Endothelial cell of umbilical vein (primary cell): Measurements from ENCODE around the gene RHOF. TPM values are rescaled to one million over a fixed set of nuclear protein-coding genes. Genes with fewer than 3 reads are reported as not detected.

ENCODE experiments used
- BruUV-seq: library from RNA; stranded (reverse); fragments of 400-500 nt; replicated peaks from 2 replicates; lab custom pipeline; 2021; lab: Mats Ljungman, UMichigan
- CTCF ChIA-PET: fragments of 300-600, 350-600 bp; sonication (Branson Sonifier 250); formaldehyde crosslinking; loops from one replicate; lab custom pipeline; 2021; ENCODE audit warnings: antibody characterized with exemption, inconsistent platforms; lab: Charles Lee
- POLR2A ChIA-PET: fragments of 300-600, 350-600 bp; sonication (Branson Sonifier 250); formaldehyde crosslinking; loops from one replicate; lab custom pipeline; 2021; ENCODE audit warnings: antibody characterized with exemption, inconsistent platforms; lab: Charles Lee
- DNase-seq: peaks from one replicate; pipeline ENCODE4 v3.0.0-alpha.2; 2011; ENCODE audit warnings: low read depth, low spot score
- FAIRE-seq: peaks from 2 replicates; lab custom pipeline; 2011; peaks lifted over from hg19 to GRCh38; lab: Jason Lieb, UNC
- H2AFZ ChIP-seq: 2 replicates; pipeline ENCODE4 v1.6.0; 2012; ENCODE audit warnings: low read depth, low read length, control low read depth, inconsistent platforms
- H3K27ac ChIP-seq: 2 replicates; pipeline ENCODE4 v1.5.1; 2011; ENCODE audit warnings: low read depth, mild to moderate bottlenecking, control low read depth, low read length, moderate library complexity; ENCODE audit not compliant: insufficient read depth
- H3K27me3 ChIP-seq, 2 experiments: 2 replicates each; pipeline versions ENCODE4 v1.6.0 to v1.6.1; 2011; ENCODE audit warnings: low read length in 2 of 2, mixed read lengths in 1 of 2; ENCODE audit not compliant: control insufficient read depth in 2 of 2, insufficient read depth in 2 of 2
- H3K36me3 ChIP-seq, 2 experiments: 2 replicates in 1 of 2; 3 replicates in 1 of 2; pipeline ENCODE4 v1.5.1; 2011; ENCODE audit warnings: low read length in 2 of 2, mild to moderate bottlenecking in 1 of 2, moderate library complexity in 1 of 2; ENCODE audit not compliant: control insufficient read depth in 2 of 2, insufficient read depth in 2 of 2; ENCODE audit errors: extremely low read depth in 1 of 2
- H3K4me1 ChIP-seq: 3 replicates; pipeline ENCODE4 v1.5.1; 2011; ENCODE audit warnings: mild to moderate bottlenecking, low read length; ENCODE audit not compliant: control insufficient read depth, insufficient read depth; ENCODE audit errors: extremely low read depth
- H3K4me2 ChIP-seq: 2 replicates; pipeline ENCODE4 v1.6.1; 2011; ENCODE audit warnings: low read length, control low read depth, mixed read lengths; ENCODE audit not compliant: insufficient read depth
- H3K4me3 ChIP-seq, 3 experiments: fragments of 200-600 bp in 1 of 3; sonication (generic), shearing (Covaris generic) in 1 of 3; replicated peaks in 1 of 3; 2 replicates each; pipeline ENCODE4 v1.5.1; 2011 to 2016; ENCODE audit warnings: control low read depth in 3 of 3, low read length in 3 of 3, mild to moderate bottlenecking in 2 of 3, inconsistent platforms in 1 of 3, low read depth in 1 of 3, moderate library complexity in 1 of 3; ENCODE audit not compliant: insufficient read depth in 1 of 3
- H3K79me2 ChIP-seq: 2 replicates; pipeline ENCODE4 v1.6.0; 2012; ENCODE audit warnings: low read length, inconsistent platforms; ENCODE audit not compliant: control insufficient read depth, insufficient read depth
- H3K9ac ChIP-seq: replicated peaks from 2 replicates; pipeline ENCODE3; 2011; ENCODE audit warnings: low read length, control low read depth; ENCODE audit not compliant: insufficient read depth; ENCODE audit errors: extremely low read depth
- H3K9me1 ChIP-seq: replicated peaks from 3 replicates; pipeline ENCODE4 v1.6.0; 2011; ENCODE audit warnings: mild to moderate bottlenecking, low read length; ENCODE audit not compliant: control insufficient read depth, insufficient read depth; ENCODE audit errors: extremely low read depth
- H3K9me3 ChIP-seq: replicated peaks from 2 replicates; pipeline ENCODE4 v1.5.1; 2012; ENCODE audit warnings: low read length, inconsistent platforms; ENCODE audit not compliant: control insufficient read depth, insufficient read depth
- H4K20me1 ChIP-seq: replicated peaks from 2 replicates; pipeline ENCODE3; 2011; ENCODE audit warnings: mild to moderate bottlenecking, low read length; ENCODE audit not compliant: control insufficient read depth, insufficient read depth; ENCODE audit errors: extremely low read depth
- CTCF ChIP-seq, 2 donors: IDR thresholded peaks; 1 replicate in 1 of 2; 2 replicates in 1 of 2; pipeline ENCODE4 v1.5.1; 2011; ENCODE audit warnings: low read length in 2 of 2, mild to moderate bottlenecking in 2 of 2, moderate library complexity in 2 of 2, control low read depth in 1 of 2, inconsistent platforms in 1 of 2, low read depth in 1 of 2; ENCODE audit not compliant: insufficient read depth in 1 of 2; ENCODE audit errors: extremely low read depth in 1 of 2
- GATA2 ChIP-seq: IDR thresholded peaks from 2 replicates; pipeline ENCODE4 v1.7.0; 2011; ENCODE audit warnings: low read depth, mild to moderate bottlenecking, moderate library complexity, mixed read lengths, low read length; ENCODE audit not compliant: insufficient read length, insufficient read depth
- JUN ChIP-seq: IDR thresholded peaks from 2 replicates; pipeline ENCODE4 v1.6.1; 2011; ENCODE audit warnings: borderline replicate concordance, low read depth; ENCODE audit not compliant: insufficient read length, insufficient read depth
- MYC ChIP-seq: IDR thresholded peaks from one replicate; pipeline ENCODE4 v1.6.1; 2011; ENCODE audit warnings: mild to moderate bottlenecking, low read depth, low read length
- POLR2A ChIP-seq: IDR thresholded peaks from 2 replicates; pipeline ENCODE4 v1.6.1; 2012; ENCODE audit warnings: low read depth, mild to moderate bottlenecking, control low read depth, low read length
- POLR2AphosphoS5 ChIP-seq: IDR thresholded peaks from 2 replicates; pipeline ENCODE4 v1.6.1; 2012; ENCODE audit warnings: low read depth, mild to moderate bottlenecking, control low read depth, low read length, moderate library complexity; ENCODE audit not compliant: insufficient read depth
- dilution Hi-C: fragments of 300-500 bp; cut with MboI; formaldehyde crosslinking; loops from one replicate; pipeline ENCODE4 v1.15.0; 2019; ENCODE audit warnings: low sequenced_read_pairs; ENCODE audit not compliant: extremely low pct_ligation_motif_present
- intact Hi-C: fragments of 100-400 bp; cut with micrococcal nuclease; formaldehyde crosslinking; loops from one replicate; pipeline ENCODE4 v1.10.0; 2022
- polyA plus RNA-seq, 4 experiments: library from polyadenylated mRNA; depleted of rRNA in 3 of 4; stranded (reverse) in 3 of 4; unstranded in 1 of 4; fragments of >200 nt; gene quantifications; 2 replicates each; pipeline versions ENCODE4 v1.2.1 to v1.2.3, GENCODE V29; 2011 to 2012; ENCODE audit warnings: missing spikeins in 1 of 4
- total RNA-seq: library from RNA; stranded (reverse); gene quantifications from 2 replicates; pipeline ENCODE4 v1.2.3, GENCODE V29; 2021
- TF ChIP-seq, protein P1 (sequence below): IDR thresholded peaks from 2 replicates; pipeline ENCODE4 v1.6.1; 2011; ENCODE audit not compliant: insufficient read depth, insufficient read length

Gene RHOF
- total and polyA plus RNA-seq, 2 donors (not counting 3 experiments of a cell fraction or from before 2014, with no cell fraction given): 9.3 to 22.3 TPM

GRCh38 chr12:121806546-121807423 is 13.3 kb upstream of the RHOF start:
- H3K27ac ChIP-seq: peak overlapping the region; percentile 5
- H2AFZ ChIP-seq: no peak overlapping the region
- dilution Hi-C loops (no loop called here), intact Hi-C loops (no loop called here)
- peaks cover 4 to 27% of the 10 kb centered on the region in 2 experiments for H3K36me3 ChIP-seq
- ChIA-PET CTCF (interaction anchor here (1.5 to 12.8 kb wide), 4 partner anchors 9 to 82 kb away, joined by 4 to 774 read pairs (median 5); partner anchors contain the start of genes PSMD9, RHOF and SETD1B), POLR2A (interaction anchor here (2.1 kb wide), 1 partner anchor 10 kb away, joined by 15 read pairs; no protein-coding TSS in a partner anchor)
- H3K4me2 ChIP-seq: peak overlapping the region; percentile 50
- no peaks in the 10 kb centered on the region for H3K9me1 ChIP-seq
- DNase-seq: no peak
- peak overlapping the region; percentile 16 to 79 (median 25) for H3K4me3 ChIP-seq
- peaks cover 32% of the 10 kb centered on the region for H3K4me1 ChIP-seq
- H3K9me3 ChIP-seq: no peaks in the 10 kb centered on the region
- H3K79me2 ChIP-seq: peaks cover 79% of the 10 kb centered on the region
- no peaks in the 10 kb centered on the region for H3K27me3 ChIP-seq
- TF ChIP-seq MYC (no peak), GATA2 (no peak), CTCF (IDR thresholded peaks at IDR 0.05; ENCODE audit: extremely low read depth in 1 of 2, insufficient read depth in 1 of 2, low read depth in 1 of 2, low read length in 2 of 2) (no peak), POLR2AphosphoS5 (no peak), JUN (no peak), POLR2A (no peak)
- TF ChIP-seq, protein P1, sequence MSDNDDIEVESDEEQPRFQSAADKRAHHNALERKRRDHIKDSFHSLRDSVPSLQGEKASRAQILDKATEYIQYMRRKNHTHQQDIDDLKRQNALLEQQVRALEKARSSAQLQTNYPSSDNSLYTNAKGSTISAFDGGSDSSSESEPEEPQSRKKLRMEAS: no peak
- H3K9ac ChIP-seq: no peak overlapping the region
- H4K20me1 ChIP-seq: no peaks in the 10 kb centered on the region
- peak; percentile 65 for FAIRE-seq
- BruUV-seq: no TSS peak
